IPS-NIHi11 (cell line): ENCODE data around the gene WDR62.

Experiments
- DNase-seq: peaks from one replicate; pipeline ENCODE4 v3.0.0; 2012; ENCODE audit warnings: mixed read lengths, low spot score

The WDR62 gene

GRCh38 chr19:36054733-36055686, at the start of gene WDR62:
Gene WDR62, plus strand, starts transcription at chr19:36054897. Its CDS starts 75 bp downstream, at chr19:36054972.
- peak; percentile 98 for DNase-seq

GRCh38 chr19:36006955-36007354, 47.7 kb upstream of the WDR62 start:
- no peak for DNase-seq

- peak; percentile 90 for DNase-seq
Measured at GRCh38 chr19:36008336-36008978, 46.2 kb upstream of the WDR62 start, which contains the start of gene SYNE4. Gene SYNE4, minus strand, starts transcription at chr19:36008813. Its CDS starts 132 bp downstream, at chr19:36008681.

- DNase-seq = peak; percentile 78
Measured at GRCh38 chr19:36009220-36009619, 45.5 kb upstream of the WDR62 start.

GRCh38 chr19:36009633-36010379, 44.9 kb upstream of the WDR62 start:
- DNase-seq = no peak

- DNase-seq = no peak
Measured at GRCh38 chr19:36010402-36010801, 44.3 kb upstream of the WDR62 start.

GRCh38 chr19:36013280-36014011, 41.3 kb upstream of the WDR62 start:
- DNase-seq = no peak

- DNase-seq = peak; percentile 100
Measured at GRCh38 chr19:36014012-36014924, 40.4 kb upstream of the WDR62 start, which contains the start of gene ALKBH6. Gene ALKBH6, minus strand, starts transcription at chr19:36014213. Its CDS starts 816 bp downstream, at chr19:36013397.

GRCh38 chr19:36019061-36019670, 35.5 kb upstream of the WDR62 start:
- DNase-seq = no peak

GRCh38 chr19:36023432-36023831, 31.3 kb upstream of the WDR62 start:
- no peak for DNase-seq

GRCh38 chr19:36025541-36025940, 29.2 kb upstream of the WDR62 start:
- no peak for DNase-seq

- DNase-seq = no peak
Measured at GRCh38 chr19:36026091-36026876, 28.4 kb upstream of the WDR62 start.

- no peak for DNase-seq
Measured at GRCh38 chr19:36027696-36028095, 27.0 kb upstream of the WDR62 start.

- DNase-seq = no peak
Measured at GRCh38 chr19:36028313-36029041, 26.2 kb upstream of the WDR62 start.

- no peak for DNase-seq
Measured at GRCh38 chr19:36030264-36031148, 24.2 kb upstream of the WDR62 start.

- no peak for DNase-seq
Measured at GRCh38 chr19:36031308-36031707, 23.4 kb upstream of the WDR62 start.
